HepG2 (cell line): ENCODE data around the gene CREG2. TPM values are rescaled to one million over a fixed set of nuclear protein-coding genes. Genes with fewer than 3 reads are reported as not detected.
A peak's percentile ranks its signal among the peaks of the same experiment; 100 is the strongest.

ENCODE experiments used
- ARID5B ChIP-seq: IDR thresholded peaks from 2 replicates; pipeline ENCODE4 v1.4.0; 2020; ENCODE audit warnings: mild to moderate bottlenecking, missing genetic modification reagents
- DR1 ChIP-seq: sonication (generic); formaldehyde crosslinking; IDR thresholded peaks from 2 replicates; pipeline ENCODE4 v1.8.0; 2021; ENCODE audit warnings: mild to moderate bottlenecking, missing genetic modification reagents, inconsistent platforms
- HBP1 ChIP-seq: IDR thresholded peaks from 2 replicates; pipeline ENCODE4 v1.6.1; 2016; ENCODE audit warnings: low read depth, control low read depth
- HNRNPH1 ChIP-seq: fragments of 200-400 bp; formaldehyde crosslinking; optimal IDR thresholded peaks from 2 replicates; pipeline ENCODE3; 2017; ENCODE audit warnings: mild to moderate bottlenecking, low read depth, low read length
- KMT2B ChIP-seq: IDR thresholded peaks from 2 replicates; pipeline ENCODE4 v1.6.1; 2016; ENCODE audit warnings: missing genetic modification reagents, missing compliant biosample characterization
- MXD1 ChIP-seq: sonication (generic); formaldehyde crosslinking; IDR thresholded peaks from 2 replicates; pipeline ENCODE4 v1.4.0; 2020; ENCODE audit warnings: mild to moderate bottlenecking, missing genetic modification reagents
- RORA ChIP-seq: sonication (generic); formaldehyde crosslinking; IDR thresholded peaks from 2 replicates; pipeline ENCODE4 v1.5.0; 2020; ENCODE audit warnings: mild to moderate bottlenecking, missing genetic modification reagents, moderate library complexity
- SNAI1 ChIP-seq: sonication (generic); formaldehyde crosslinking; IDR thresholded peaks from 2 replicates; pipeline ENCODE4 v1.5.0; 2020; ENCODE audit warnings: mild to moderate bottlenecking, missing genetic modification reagents, borderline replicate concordance
- TOE1 ChIP-seq: sonication (generic); formaldehyde crosslinking; IDR thresholded peaks from 2 replicates; pipeline ENCODE4 v1.4.0; 2020; ENCODE audit warnings: mild to moderate bottlenecking, missing genetic modification reagents
- ZBTB14 ChIP-seq: sonication (generic); formaldehyde crosslinking; IDR thresholded peaks from 2 replicates; pipeline ENCODE4 v1.4.0; 2020; ENCODE audit warnings: missing genetic modification reagents
- ZNF20 ChIP-seq: sonication (generic); formaldehyde crosslinking; IDR thresholded peaks from 2 replicates; pipeline ENCODE4 v1.4.0; 2020; ENCODE audit warnings: mild to moderate bottlenecking, moderate library complexity, missing genetic modification reagents
- ZNF274 ChIP-seq: sonication (generic); formaldehyde crosslinking; IDR thresholded peaks from 2 replicates; pipeline ENCODE4 v1.5.1; 2020; ENCODE audit warnings: mild to moderate bottlenecking, missing genetic modification reagents
- ZNF484 ChIP-seq: sonication (generic); formaldehyde crosslinking; IDR thresholded peaks from 2 replicates; pipeline ENCODE4 v1.5.1; 2020; ENCODE audit warnings: mild to moderate bottlenecking, low read depth, missing genetic modification reagents, borderline replicate concordance
- ZNF629 ChIP-seq: sonication (generic); formaldehyde crosslinking; conservative IDR thresholded peaks from 2 replicates; pipeline ENCODE4 v1.5.0; 2020; ENCODE audit warnings: missing genetic modification reagents
- ZNF713 ChIP-seq: sonication (generic); formaldehyde crosslinking; IDR thresholded peaks from 2 replicates; pipeline ENCODE4 v1.4.0; 2020; ENCODE audit warnings: mild to moderate bottlenecking, missing genetic modification reagents
- ZNF772 ChIP-seq: sonication (generic); formaldehyde crosslinking; IDR thresholded peaks from 2 replicates; pipeline ENCODE4 v1.5.0; 2020; ENCODE audit warnings: mild to moderate bottlenecking, missing genetic modification reagents
- ZNF839 ChIP-seq: sonication (generic); formaldehyde crosslinking; IDR thresholded peaks from 2 replicates; pipeline ENCODE4 v1.4.0; 2020; ENCODE audit warnings: missing genetic modification reagents, mild to moderate bottlenecking, borderline replicate concordance
- ZNF883 ChIP-seq: sonication (generic); formaldehyde crosslinking; IDR thresholded peaks from 2 replicates; pipeline ENCODE4 v1.5.1; 2020; ENCODE audit warnings: mild to moderate bottlenecking, missing genetic modification reagents; ENCODE audit errors: not compliant biosample characterization
- polyA plus RNA-seq, 8 experiments: library from polyadenylated mRNA; depleted of rRNA in 3 of 8; stranded (reverse) in 7 of 8; unstranded in 1 of 8; fragments of >200 nt; fragmentation: Illumina TruSeq in 4 of 8; extraction: Trizol in 4 of 8; gene quantifications; 2 replicates each; pipeline versions ENCODE4 v1.2.1 to v1.2.3, GENCODE V29; 2011 to 2016; ENCODE audit warnings: low read depth in 4 of 8, missing spikeins in 1 of 8, mixed read lengths in 1 of 8; ENCODE audit not compliant: insufficient read depth in 1 of 8
- total RNA-seq, 5 experiments: library from RNA; depleted of rRNA; stranded (reverse); fragments of >200 nt; fragmentation: Illumina TruSeq; extraction: Trizol; gene quantifications; 2 replicates each; pipeline ENCODE4 v1.2.3, GENCODE V29; 2016; ENCODE audit warnings: low read depth in 1 of 5
- TF ChIP-seq, protein P1 (sequence below): sonication (generic); formaldehyde crosslinking; IDR thresholded peaks from 2 replicates; pipeline ENCODE4 v1.8.0; 2022; ENCODE audit warnings: mild to moderate bottlenecking, missing genetic modification reagents, moderate library complexity
- TF ChIP-seq, protein P2 (sequence below): sonication (generic); formaldehyde crosslinking; IDR thresholded peaks from 2 replicates; pipeline ENCODE4 v1.4.0; 2020; ENCODE audit warnings: missing genetic modification reagents

Gene CREG2
- total and polyA plus RNA-seq, 2 of the 13 experiments (the other 11 are each of a cell fraction or from before 2014, with no cell fraction given), result 0.18 to 0.26 TPM

- no peak for TF ChIP-seq ZNF883 (CRISPR knock-in tag)
- TF ChIP-seq ZNF484 (CRISPR knock-in tag), result no peak
- TF ChIP-seq, protein P1, sequence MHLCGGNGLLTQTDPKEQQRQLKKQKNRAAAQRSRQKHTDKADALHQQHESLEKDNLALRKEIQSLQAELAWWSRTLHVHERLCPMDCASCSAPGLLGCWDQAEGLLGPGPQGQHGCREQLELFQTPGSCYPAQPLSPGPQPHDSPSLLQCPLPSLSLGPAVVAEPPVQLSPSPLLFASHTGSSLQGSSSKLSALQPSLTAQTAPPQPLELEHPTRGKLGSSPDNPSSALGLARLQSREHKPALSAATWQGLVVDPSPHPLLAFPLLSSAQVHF, result no peak
- TF ChIP-seq ZNF20, result no peak
- TF ChIP-seq ZNF772 (CRISPR knock-in tag), result peak; percentile 58; the same call in 1 of the 2 replicates
- 0 out of 2 replicates have a peak, but pooled peaks have one; percentile 67 for TF ChIP-seq SNAI1 (CRISPR knock-in tag)
- TF ChIP-seq ZBTB14, result no peak
- TF ChIP-seq MXD1 (CRISPR knock-in tag), result peak; percentile 24; the same call in 1 of the 2 replicates
- no peak for TF ChIP-seq RORA (CRISPR knock-in tag)
- TF ChIP-seq HNRNPH1, result no peak
- TF ChIP-seq HBP1 (CRISPR knock-in tag), result no peak
- no peak; the same call in 1 of the 2 replicates for TF ChIP-seq DR1 (CRISPR knock-in tag)
- peak; percentile 54; the same call in 1 of the 2 replicates for TF ChIP-seq ZNF274 (CRISPR knock-in tag)
- TF ChIP-seq ZNF839 (CRISPR knock-in tag), result no peak
- TF ChIP-seq KMT2B (CRISPR knock-in tag), result peak; percentile 43; the same call in 1 of the 2 replicates
- TF ChIP-seq, protein P2, sequence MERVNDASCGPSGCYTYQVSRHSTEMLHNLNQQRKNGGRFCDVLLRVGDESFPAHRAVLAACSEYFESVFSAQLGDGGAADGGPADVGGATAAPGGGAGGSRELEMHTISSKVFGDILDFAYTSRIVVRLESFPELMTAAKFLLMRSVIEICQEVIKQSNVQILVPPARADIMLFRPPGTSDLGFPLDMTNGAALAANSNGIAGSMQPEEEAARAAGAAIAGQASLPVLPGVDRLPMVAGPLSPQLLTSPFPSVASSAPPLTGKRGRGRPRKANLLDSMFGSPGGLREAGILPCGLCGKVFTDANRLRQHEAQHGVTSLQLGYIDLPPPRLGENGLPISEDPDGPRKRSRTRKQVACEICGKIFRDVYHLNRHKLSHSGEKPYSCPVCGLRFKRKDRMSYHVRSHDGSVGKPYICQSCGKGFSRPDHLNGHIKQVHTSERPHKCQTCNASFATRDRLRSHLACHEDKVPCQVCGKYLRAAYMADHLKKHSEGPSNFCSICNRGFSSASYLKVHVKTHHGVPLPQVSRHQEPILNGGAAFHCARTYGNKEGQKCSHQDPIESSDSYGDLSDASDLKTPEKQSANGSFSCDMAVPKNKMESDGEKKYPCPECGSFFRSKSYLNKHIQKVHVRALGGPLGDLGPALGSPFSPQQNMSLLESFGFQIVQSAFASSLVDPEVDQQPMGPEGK (CRISPR knock-in tag), result peak; percentile 93
- no peak for TF ChIP-seq ZNF713 (CRISPR knock-in tag)
- TF ChIP-seq ZNF629 (CRISPR knock-in tag), result peak; percentile 74; the same call in 1 of the 2 replicates
- TF ChIP-seq ARID5B (CRISPR knock-in tag), result peak; percentile 89
- no peak for TF ChIP-seq TOE1 (CRISPR knock-in tag)
These were observed 56.9 kb downstream of the CREG2 start (continued) for GRCh38 chr2:101330253-101330933.
